GM18907 (cell line): Measurements from ENCODE around the gene OR5B17.
"Not testable (repeated sequence)": the region's sequence is repeated elsewhere in the genome, so short reads cannot be mapped to it uniquely, and the experiment has no call there.

Source experiments
- ATAC-seq: cut with Tn5 transposase; IDR thresholded peaks from one replicate; pipeline ENCODE4 v1.9.1; 2021; ENCODE audit warnings: mild to moderate bottlenecking, moderate library complexity; ENCODE audit not compliant: unreplicated experiment

OR5B17 gene

GRCh38 chr11:58358969-58359368 lies at the start of gene OR5B17:
TSS of gene OR5B17 (minus strand) at chr11:58359069. CDS start at chr11:58359069, 0 bp downstream.
- no peak for ATAC-seq

DNA sequence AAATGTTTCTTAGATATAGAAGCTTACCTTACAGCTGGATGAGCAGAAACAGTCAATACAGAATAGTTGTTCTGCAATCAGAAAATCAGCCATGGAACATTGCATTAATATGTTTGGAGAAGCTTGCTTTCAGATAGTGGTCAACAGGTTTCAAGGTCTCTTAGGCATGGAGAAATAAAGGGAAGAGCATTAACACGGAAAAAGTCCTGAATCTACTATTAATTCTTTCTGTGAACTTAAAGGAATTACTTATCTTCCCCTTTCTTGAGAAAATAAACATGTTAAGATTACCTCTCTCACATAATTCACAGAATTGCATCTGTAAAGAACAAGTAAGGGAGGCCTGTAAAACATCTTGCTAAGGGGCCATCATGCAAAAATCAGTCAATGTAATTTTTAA lies 47.9 kb upstream of the OR5B17 start, which contains the start of gene OR5B3:
TSS of gene OR5B3 (minus strand) at position 101 of the 400 bp plus-strand sequence. CDS start 3,465 bp downstream, outside the sequence.
- no peak for ATAC-seq

- not testable (repeated sequence) for ATAC-seq
These were observed 40.8 kb upstream of the OR5B17 start for GRCh38 chr11:58399622-58400021.

DNA sequence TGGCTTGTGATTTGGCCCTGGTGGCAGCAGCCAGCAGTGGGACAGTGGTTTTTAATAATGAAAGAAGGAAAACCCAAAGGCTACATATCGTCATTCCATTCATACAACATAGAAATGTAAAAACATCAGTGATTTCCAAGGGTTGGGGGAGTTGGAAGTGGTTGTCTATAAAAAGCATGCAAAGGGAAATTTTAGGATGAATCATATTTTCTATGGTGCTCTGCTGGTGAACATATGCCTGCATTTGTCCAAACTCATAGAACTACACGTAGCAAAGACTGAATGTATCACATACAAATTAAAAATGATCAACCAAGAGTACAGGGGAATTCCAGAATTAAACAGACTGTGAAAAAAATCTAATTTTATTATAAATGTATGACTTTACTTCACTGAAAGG lies 36.7 kb upstream of the OR5B17 start:
- ATAC-seq, result no peak

- no peak for ATAC-seq
These were observed 35.3 kb upstream of the OR5B17 start for GRCh38 chr11:58394195-58394594.

DNA sequence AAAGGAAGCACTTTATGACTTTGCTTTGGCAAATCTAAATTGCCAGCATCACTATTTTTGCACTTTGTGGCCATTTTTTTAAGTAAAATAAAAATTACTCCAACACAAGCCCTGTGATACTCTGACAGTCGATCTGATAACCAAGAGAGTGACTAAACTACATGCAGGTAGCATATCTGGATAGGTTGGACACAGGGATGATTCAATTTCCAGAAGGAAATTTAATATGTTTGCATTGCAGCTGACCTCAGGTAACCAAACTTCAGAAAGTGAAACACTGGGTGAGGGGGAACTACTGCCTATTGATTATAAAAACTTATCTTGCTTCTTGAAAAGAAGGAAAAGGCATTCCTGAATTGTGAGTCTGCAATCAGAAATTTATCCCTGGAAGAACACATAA lies 33.9 kb upstream of the OR5B17 start:
- no peak for ATAC-seq

DNA sequence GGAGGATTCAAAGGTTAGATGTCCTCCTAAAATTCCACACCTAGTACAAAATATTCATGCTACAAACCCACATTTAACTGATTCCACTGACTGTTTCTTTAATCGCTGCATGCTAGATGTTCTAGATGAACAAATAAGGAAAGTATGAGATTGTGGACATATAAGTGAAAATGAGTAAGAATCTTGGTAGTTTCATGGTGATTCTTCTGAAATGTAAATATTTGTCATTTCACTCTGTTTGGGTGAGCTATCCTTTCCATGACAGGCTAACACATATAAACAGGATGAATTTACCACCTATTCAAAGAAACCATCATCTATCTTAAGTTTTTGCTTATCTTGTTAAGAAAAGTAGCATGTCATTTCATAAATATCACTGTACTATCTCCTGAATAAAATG lies 33.0 kb upstream of the OR5B17 start:
- no peak for ATAC-seq

DNA sequence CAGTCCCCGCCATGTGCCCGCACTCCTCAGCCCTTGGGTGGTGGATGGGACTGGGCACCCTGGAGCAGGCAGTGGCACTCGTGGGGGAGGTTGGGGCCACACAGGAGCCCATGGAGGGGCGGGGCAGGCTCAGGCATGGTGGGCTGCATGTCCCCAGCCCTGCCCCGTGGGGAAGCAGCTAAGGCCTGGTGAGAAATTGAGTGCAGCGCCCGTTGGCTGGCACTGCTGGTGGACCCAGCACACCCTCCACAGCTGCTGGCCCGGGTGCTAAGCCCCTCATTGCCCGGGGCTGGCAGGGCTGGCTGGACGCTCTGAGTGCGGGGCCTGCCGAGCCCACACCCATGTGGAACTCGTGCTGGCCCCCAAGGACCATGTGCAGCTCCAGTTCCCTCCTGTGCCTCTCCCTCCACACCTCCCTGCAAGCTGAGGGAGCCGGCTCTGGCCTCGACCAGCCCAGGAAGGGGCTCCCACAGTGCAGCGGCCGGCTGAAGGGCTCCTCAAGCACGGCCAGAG lies 31.7 kb upstream of the OR5B17 start:
- no peak for ATAC-seq

- no peak for ATAC-seq
These were observed 4.1 kb downstream of the OR5B17 start for GRCh38 chr11:58354727-58355126.

DNA sequence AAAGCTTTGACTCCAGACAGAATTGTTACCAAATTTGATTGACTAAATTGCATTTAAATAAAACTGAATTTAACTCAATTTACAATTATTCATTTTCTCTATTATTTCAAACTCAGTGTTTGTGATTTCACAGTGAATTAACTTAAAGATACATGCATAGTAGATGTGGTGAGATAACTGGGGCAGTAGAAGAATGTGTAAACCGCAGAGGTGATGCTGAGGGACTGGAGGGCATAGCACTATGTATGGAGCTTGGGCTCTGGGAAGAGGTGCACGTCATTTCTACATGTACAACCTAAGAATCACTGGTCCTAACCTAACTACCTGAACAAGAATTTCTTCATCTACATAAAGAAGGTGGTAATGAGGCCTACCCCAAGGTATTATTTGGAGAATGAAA lies 13.7 kb downstream of the OR5B17 start:
- no peak for ATAC-seq

DNA sequence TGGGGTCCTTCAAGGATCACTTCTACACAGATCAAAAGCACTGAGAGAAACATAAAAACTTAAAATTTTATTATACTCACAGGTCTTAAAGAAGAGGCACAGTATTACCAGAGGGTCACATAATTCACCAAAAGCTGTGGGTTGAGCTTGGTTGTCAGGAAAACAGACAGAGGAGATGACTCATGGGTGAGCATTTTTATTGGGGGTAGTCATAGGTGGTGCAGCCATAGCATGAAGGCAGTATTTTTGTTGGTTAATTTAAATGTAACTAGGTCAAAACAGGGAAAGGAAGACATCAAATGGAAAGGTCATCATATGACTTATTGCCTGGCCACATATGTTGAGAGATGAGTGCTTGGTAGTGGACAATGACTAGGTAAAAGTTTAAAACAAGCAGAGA lies 24.2 kb downstream of the OR5B17 start:
- ATAC-seq, result no peak

- no peak for ATAC-seq
These were observed 28.0 kb downstream of the OR5B17 start for GRCh38 chr11:58330861-58331260.

DNA sequence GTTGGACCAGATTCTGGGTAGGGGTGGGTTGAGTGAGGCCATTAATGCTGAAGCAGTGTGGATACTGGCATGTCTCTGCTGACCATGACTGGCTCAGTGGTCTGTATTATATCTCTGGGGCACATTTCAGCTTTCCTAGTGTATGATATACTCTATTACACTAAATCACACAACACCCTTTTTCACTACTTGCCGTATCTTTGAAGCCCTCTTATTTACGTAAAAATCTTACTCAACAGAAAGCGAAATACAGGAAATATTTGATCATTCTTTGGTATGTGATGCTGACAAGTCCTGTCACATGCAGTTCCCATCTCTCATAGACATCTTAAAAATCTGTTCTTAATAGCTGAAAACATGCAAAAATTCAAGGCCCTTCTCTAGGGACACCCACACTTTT lies 40.3 kb downstream of the OR5B17 start:
- ATAC-seq, result no peak

GRCh38 chr11:58316142-58316541 lies 42.7 kb downstream of the OR5B17 start:
- ATAC-seq, result no peak
